Measurements from ENCODE around the gene RNF125. TPM values are rescaled to one million over a fixed set of nuclear protein-coding genes. Genes with fewer than 3 reads are reported as not detected.

Gene RNF125
- total RNA-seq, 1 donor from 2014 or later, result 1.1 TPM

DNA sequence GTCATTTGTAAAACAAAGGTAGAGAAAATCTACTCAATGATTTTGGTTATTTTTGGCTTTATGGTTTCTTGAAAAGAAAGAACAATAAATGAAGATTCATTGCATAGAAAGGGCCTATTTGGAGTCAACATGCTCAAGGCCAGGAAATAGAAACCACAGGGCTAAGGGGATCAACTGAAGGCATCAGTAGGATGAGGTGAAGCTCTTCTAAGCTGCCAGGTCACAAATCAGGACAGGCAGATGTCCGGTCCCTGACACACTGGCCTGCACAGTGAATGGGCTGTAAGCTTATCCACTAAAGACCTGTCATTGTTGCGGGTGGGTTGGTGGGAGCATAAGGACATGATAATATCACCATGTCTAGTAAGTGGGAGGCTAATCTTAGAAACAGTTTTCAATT is 41.4 kb downstream of the RNF125 start:
- Mint-ChIP-seq H3K4me1 (no peaks in the 10 kb centered on the region), H3K9me3 (no peaks in the 10 kb centered on the region), H3K4me3 (no peak overlapping the region), H3K27me3 (ENCODE audit: low read depth) (no peaks in the 10 kb centered on the region), H3K36me3 (ENCODE audit: low read depth) (no peaks in the 10 kb centered on the region), H3K27ac (ENCODE audit: unreplicated experiment) (no peak overlapping the region)
- DNase-seq (ENCODE audit: low read depth, low spot score), result no peak
- TF ChIP-seq CTCF (conservative IDR thresholded peaks at IDR 0.05), result no peak

DNA sequence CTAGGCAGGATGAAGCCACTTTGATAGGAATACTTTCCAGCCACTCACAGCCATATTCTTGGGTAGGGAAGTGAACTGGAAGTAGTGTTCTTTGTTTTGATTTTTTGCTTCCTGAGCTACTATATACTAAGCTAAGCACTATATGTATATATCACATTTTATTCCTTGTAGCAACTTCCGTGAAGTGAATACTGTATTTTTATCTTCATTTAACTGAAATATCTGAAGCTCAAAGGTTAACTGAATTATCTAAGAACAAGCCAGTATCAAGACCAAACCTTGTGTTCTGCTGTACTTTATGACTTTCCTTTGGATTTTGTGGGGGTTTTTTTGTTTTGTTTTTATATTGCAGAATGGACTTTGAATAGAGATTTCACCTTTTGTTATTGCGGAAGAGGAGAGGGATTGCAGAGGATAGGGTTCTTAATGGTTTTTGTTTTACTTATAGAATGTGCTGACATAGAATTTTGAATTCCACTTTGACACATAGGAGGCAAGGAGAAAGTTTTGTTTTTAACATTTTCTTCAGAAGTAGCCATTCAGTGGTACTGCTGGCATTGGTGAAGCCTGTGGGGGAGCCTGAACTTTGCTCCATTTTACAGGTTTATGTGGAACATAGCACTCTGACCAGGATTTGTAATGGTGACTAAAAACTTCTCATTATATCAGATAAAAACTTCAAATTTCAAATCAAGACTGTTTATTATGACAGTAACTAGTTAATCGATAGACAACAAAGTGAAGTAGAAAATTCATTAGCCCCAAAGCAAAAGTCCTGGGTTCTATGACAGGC is 48.9 kb downstream of the RNF125 start:
- Mint-ChIP-seq H3K9me3 (peaks cover 2% of the 10 kb centered on the region), H3K27ac (ENCODE audit: unreplicated experiment) (no peak overlapping the region), H3K27me3 (ENCODE audit: low read depth) (no peaks in the 10 kb centered on the region), H3K4me1 (no peaks in the 10 kb centered on the region), H3K4me3 (no peak overlapping the region), H3K36me3 (ENCODE audit: low read depth) (no peaks in the 10 kb centered on the region)
- no peak for DNase-seq (ENCODE audit: low read depth, low spot score)
- no peak for TF ChIP-seq CTCF (conservative IDR thresholded peaks at IDR 0.05)

GRCh38 chr18:32072321-32072720 is 53.7 kb downstream of the RNF125 start:
- TF ChIP-seq CTCF (conservative IDR thresholded peaks at IDR 0.05), result peak; percentile 63
- H3K9me3 Mint-ChIP-seq, result peaks cover 4% of the 10 kb centered on the region
- H3K36me3 Mint-ChIP-seq (ENCODE audit: low read depth), result no peaks in the 10 kb centered on the region
- no peaks in the 10 kb centered on the region for H3K27me3 Mint-ChIP-seq (ENCODE audit: low read depth)
- no peak overlapping the region for H3K27ac Mint-ChIP-seq (ENCODE audit: unreplicated experiment)
- DNase-seq (ENCODE audit: low read depth, low spot score), result no peak
- no peaks in the 10 kb centered on the region for H3K4me1 Mint-ChIP-seq
- no peak overlapping the region for H3K4me3 Mint-ChIP-seq

- Mint-ChIP-seq H3K36me3 (ENCODE audit: low read depth) (no peaks in the 10 kb centered on the region), H3K4me3 (no peak overlapping the region), H3K9me3 (peaks cover 4% of the 10 kb centered on the region), H3K4me1 (no peaks in the 10 kb centered on the region), H3K27ac (ENCODE audit: unreplicated experiment) (no peak overlapping the region), H3K27me3 (ENCODE audit: low read depth) (no peaks in the 10 kb centered on the region)
- DNase-seq (ENCODE audit: low read depth, low spot score), result no peak
- TF ChIP-seq CTCF (conservative IDR thresholded peaks at IDR 0.05), result no peak
These were observed 55.6 kb downstream of the RNF125 start for GRCh38 chr18:32074206-32074605.

DNA sequence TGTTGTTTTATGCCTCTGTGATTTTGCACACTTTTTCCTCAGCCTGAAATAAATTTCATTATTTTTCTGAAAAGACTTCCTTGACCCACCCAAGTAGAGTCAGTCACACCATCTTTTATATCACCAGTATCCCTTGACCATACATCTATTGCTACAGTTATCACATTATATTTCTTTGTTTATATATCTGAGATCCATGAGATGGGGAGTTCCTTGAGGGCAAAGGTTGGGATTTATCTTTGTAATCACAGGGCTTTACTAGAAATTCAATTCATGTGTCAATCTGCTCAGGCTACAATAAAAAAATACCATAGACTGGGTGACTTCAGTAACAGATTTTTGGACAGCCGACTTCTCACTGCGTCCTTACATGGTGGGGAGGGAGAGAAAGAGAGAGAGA is 60.2 kb downstream of the RNF125 start:
- Mint-ChIP-seq H3K27me3 (ENCODE audit: low read depth) (no peaks in the 10 kb centered on the region), H3K27ac (ENCODE audit: unreplicated experiment) (no peak overlapping the region), H3K4me3 (no peak overlapping the region), H3K4me1 (peaks cover 4% of the 10 kb centered on the region), H3K9me3 (peaks cover 7% of the 10 kb centered on the region), H3K36me3 (ENCODE audit: low read depth) (no peaks in the 10 kb centered on the region)
- no peak for TF ChIP-seq CTCF (conservative IDR thresholded peaks at IDR 0.05)
- DNase-seq (ENCODE audit: low read depth, low spot score), result no peak
